SW480 (cell line): ENCODE data around the gene NDC80.
"Not testable (repeated sequence)": the region's sequence is repeated elsewhere in the genome, so short reads cannot be mapped to it uniquely, and the experiment has no call there.

Experiments
- DNase-seq: peaks from one replicate; pipeline ENCODE4 v3.0.0-alpha.2; 2016; ENCODE audit warnings: low spot score

The NDC80 gene

GRCh38 chr18:2571200-2572170 is at the start of gene NDC80, which contains the start of gene METTL4:
Gene NDC80, plus strand, starts transcription at chr18:2571557. Its CDS starts 1,429 bp downstream, at chr18:2572986.
Gene METTL4, minus strand, starts transcription at chr18:2571505. Its CDS starts 4,289 bp downstream, at chr18:2567216.
- peak; percentile 83 for DNase-seq

GRCh38 chr18:2522112-2522511 is 49.2 kb upstream of the NDC80 start:
- no peak for DNase-seq

GRCh38 chr18:2524794-2525198 is 46.6 kb upstream of the NDC80 start:
- DNase-seq, result not testable (repeated sequence)

GRCh38 chr18:2526329-2526728 is 45.0 kb upstream of the NDC80 start:
- no peak for DNase-seq

- no peak for DNase-seq
Observed at GRCh38 chr18:2529154-2529553, 42.2 kb upstream of the NDC80 start.

- DNase-seq, result no peak
Observed at GRCh38 chr18:2531751-2532150, 39.6 kb upstream of the NDC80 start.

GRCh38 chr18:2532797-2533196 is 38.6 kb upstream of the NDC80 start:
- DNase-seq, result no peak

GRCh38 chr18:2534906-2535305 is 36.5 kb upstream of the NDC80 start:
- DNase-seq, result no peak

- DNase-seq, result no peak
Observed at GRCh38 chr18:2535419-2535910, 35.9 kb upstream of the NDC80 start.

GRCh38 chr18:2536063-2536462 is 35.3 kb upstream of the NDC80 start:
- DNase-seq, result no peak

GRCh38 chr18:2536493-2536892 is 34.9 kb upstream of the NDC80 start:
- DNase-seq, result no peak

GRCh38 chr18:2537296-2537695 is 34.1 kb upstream of the NDC80 start:
- no peak for DNase-seq

GRCh38 chr18:2538236-2538635 is 33.1 kb upstream of the NDC80 start:
- no peak for DNase-seq

GRCh38 chr18:2538844-2539243 is 32.5 kb upstream of the NDC80 start:
- DNase-seq, result no peak

GRCh38 chr18:2540575-2540974 is 30.8 kb upstream of the NDC80 start:
- DNase-seq, result no peak

GRCh38 chr18:2541925-2542563 is 29.3 kb upstream of the NDC80 start:
- DNase-seq, result peak; percentile 58

GRCh38 chr18:2545155-2545554 is 26.2 kb upstream of the NDC80 start:
- DNase-seq, result no peak

GRCh38 chr18:2547477-2548087 is 23.8 kb upstream of the NDC80 start:
- peak; percentile 53 for DNase-seq

- DNase-seq, result no peak
Observed at GRCh38 chr18:2549462-2549861, 21.9 kb upstream of the NDC80 start.

GRCh38 chr18:2551425-2551824 is 19.9 kb upstream of the NDC80 start:
- DNase-seq, result no peak

GRCh38 chr18:2554696-2555095 is 16.7 kb upstream of the NDC80 start:
- DNase-seq, result no peak

- DNase-seq, result no peak
Observed at GRCh38 chr18:2555895-2556294, 15.5 kb upstream of the NDC80 start.

- no peak for DNase-seq
Observed at GRCh38 chr18:2557536-2557935, 13.8 kb upstream of the NDC80 start.
